Embryonic facial prominence (tissue), 1 donor: ENCODE measurements around the gene SORBS2.

Experiments
- DNase-seq: peaks from one replicate; pipeline ENCODE4 v3.0.0-alpha.2; 2016; ENCODE audit errors: extremely low spot score

SORBS2 gene

GRCh38 chr4:185774845-185775680 is 36.9 kb downstream of the SORBS2 start:
- no peak for DNase-seq

- DNase-seq = no peak
Measured at GRCh38 chr4:185774131-185774653, 37.8 kb downstream of the SORBS2 start.

GRCh38 chr4:185773419-185773818 is 38.6 kb downstream of the SORBS2 start:
- no peak for DNase-seq

- DNase-seq = no peak
Measured at GRCh38 chr4:185772391-185773093, 39.5 kb downstream of the SORBS2 start.

GRCh38 chr4:185771711-185772390 is 40.1 kb downstream of the SORBS2 start:
- no peak for DNase-seq

- DNase-seq = no peak
Measured at GRCh38 chr4:185767528-185767927, 44.5 kb downstream of the SORBS2 start.

- no peak for DNase-seq
Measured at GRCh38 chr4:185764876-185765275, 47.1 kb downstream of the SORBS2 start.

GRCh38 chr4:185761352-185762235 is 50.4 kb downstream of the SORBS2 start:
- no peak for DNase-seq

- no peak for DNase-seq
Measured at GRCh38 chr4:185758807-185759206, 53.2 kb downstream of the SORBS2 start.

- no peak for DNase-seq
Measured at GRCh38 chr4:185755451-185755850, 56.5 kb downstream of the SORBS2 start.

GRCh38 chr4:185754961-185755360 is 57.0 kb downstream of the SORBS2 start:
- no peak for DNase-seq

- DNase-seq = no peak
Measured at GRCh38 chr4:185752872-185753271, 59.1 kb downstream of the SORBS2 start.

GRCh38 chr4:185749858-185750257 is 62.1 kb downstream of the SORBS2 start:
- no peak for DNase-seq

GRCh38 chr4:185748901-185749390 is 63.0 kb downstream of the SORBS2 start:
- DNase-seq = no peak

GRCh38 chr4:185745891-185746290 is 66.1 kb downstream of the SORBS2 start:
- DNase-seq = no peak

GRCh38 chr4:185744946-185745345 is 67.0 kb downstream of the SORBS2 start:
- DNase-seq = no peak

GRCh38 chr4:185744488-185744862 is 67.5 kb downstream of the SORBS2 start:
- no peak for DNase-seq

- no peak for DNase-seq
Measured at GRCh38 chr4:185743722-185744487, 68.1 kb downstream of the SORBS2 start.

GRCh38 chr4:185742766-185743165 is 69.2 kb downstream of the SORBS2 start:
- no peak for DNase-seq

- DNase-seq = no peak
Measured at GRCh38 chr4:185741795-185742194, 70.2 kb downstream of the SORBS2 start.
